Panc1 (cell line): ENCODE measurements around the gene TBCD. TPM values are rescaled to one million over a fixed set of nuclear protein-coding genes. Genes with fewer than 3 reads are reported as not detected.

Source experiments
- ATAC-seq: fragments of 200-7000 bp; cut with Tn5 transposase; 2 replicates; pipeline ENCODE4 v1.9.1; 2020; ENCODE audit warnings: mild to moderate bottlenecking, moderate library complexity
- BruUV-seq: library from RNA; stranded (reverse); fragments of 400-500 nt; replicated peaks from 2 replicates; lab custom pipeline; 2021; lab: Mats Ljungman, UMichigan
- CTCF ChIA-PET: fragments of 300-600 bp; sonication (Branson Sonifier 250); formaldehyde crosslinking; loops from one replicate; lab custom pipeline; 2022; ENCODE audit warnings: antibody characterized with exemption; lab: Charles Lee
- POLR2A ChIA-PET: fragments of 300-600 bp; sonication (Branson Sonifier 250); formaldehyde crosslinking; loops from one replicate; lab custom pipeline; 2022; ENCODE audit warnings: antibody characterized with exemption; lab: Charles Lee
- DNase-seq: peaks from one replicate; pipeline ENCODE4 v3.0.0-alpha.2; 2010; ENCODE audit warnings: low read depth, low spot score
- H3K27ac ChIP-seq: 2 replicates; pipeline ENCODE4 v1.5.1; 2011; ENCODE audit warnings: mild to moderate bottlenecking, low read length, inconsistent platforms
- H3K27me3 ChIP-seq: fragments of 200-500 bp; sonication (Bioruptor generic); 2 replicates; pipeline ENCODE4 v1.6.0; 2014; ENCODE audit warnings: low read length, inconsistent platforms; ENCODE audit not compliant: control insufficient read depth, insufficient read depth
- H3K36me3 ChIP-seq: fragments of 200-500 bp; sonication (Bioruptor generic); 2 replicates; pipeline ENCODE4 v1.5.1; 2014; ENCODE audit warnings: inconsistent platforms, mild to moderate bottlenecking, low read length, moderate library complexity; ENCODE audit not compliant: control insufficient read depth, insufficient read depth
- H3K4me1 ChIP-seq: 2 replicates; pipeline ENCODE4 v1.5.1; 2011; ENCODE audit warnings: inconsistent platforms, mild to moderate bottlenecking, low read length, moderate library complexity; ENCODE audit not compliant: control insufficient read depth, insufficient read depth
- H3K4me3 ChIP-seq, 2 experiments: 2 replicates each; pipeline ENCODE4 v1.5.1; 2011 to 2012; ENCODE audit warnings: low read depth in 2 of 2, low read length in 2 of 2, mild to moderate bottlenecking in 2 of 2, inconsistent platforms in 1 of 2, moderate library complexity in 1 of 2
- H3K9me3 ChIP-seq: fragments of 200-500 bp; sonication (Bioruptor generic); 2 replicates; pipeline ENCODE4 v1.5.1; 2014; ENCODE audit warnings: low read depth, mild to moderate bottlenecking, inconsistent platforms, low read length, moderate library complexity; ENCODE audit not compliant: control insufficient read depth, insufficient read depth
- CTCF ChIP-seq: fragments of 450-650 bp; IDR thresholded peaks from 2 replicates; pipeline ENCODE4 v1.5.1; 2017; ENCODE audit warnings: mild to moderate bottlenecking
- POLR2AphosphoS5 ChIP-seq: IDR thresholded peaks from 2 replicates; pipeline ENCODE4 v1.6.1; 2012; ENCODE audit warnings: mild to moderate bottlenecking, low read depth, low read length, moderate library complexity
- REST ChIP-seq, 2 experiments: IDR thresholded peaks; 2 replicates each; pipeline ENCODE4 v1.6.1; 2011 to 2012; ENCODE audit warnings: low read depth in 2 of 2, control low read depth in 1 of 2, low read length in 1 of 2, mild to moderate bottlenecking in 1 of 2, moderate library complexity in 1 of 2; ENCODE audit not compliant: insufficient read depth in 1 of 2
- SIN3A ChIP-seq: IDR thresholded peaks from 2 replicates; pipeline ENCODE4 v1.6.1; 2012; ENCODE audit warnings: low read depth, mild to moderate bottlenecking, low read length, moderate library complexity, borderline replicate concordance; ENCODE audit not compliant: insufficient read depth
- TCF7L2 ChIP-seq: IDR thresholded peaks from 2 replicates; pipeline ENCODE4 v1.6.1; 2011; ENCODE audit warnings: mild to moderate bottlenecking, low read depth, low read length, inconsistent platforms
- in situ Hi-C: cut with HindIII; loops from 2 replicates; pipeline ENCODE4 v1.10.0; 2016; ENCODE audit warnings: low sequenced_read_pairs, low pct_unique_long_range_greater_than_20kb
- intact Hi-C: fragments of 100-400 bp; cut with micrococcal nuclease; formaldehyde crosslinking; loops from one replicate; pipeline ENCODE4 v1.10.0; 2022; ENCODE audit not compliant: unreplicated experiment
- total RNA-seq: library from RNA; stranded (reverse); gene quantifications from one replicate; pipeline ENCODE4 v1.2.1, GENCODE V29; 2021; ENCODE audit not compliant: unreplicated experiment

Gene TBCD
- total RNA-seq, 1 experiment from 2014 or later, result 186 TPM

DNA sequence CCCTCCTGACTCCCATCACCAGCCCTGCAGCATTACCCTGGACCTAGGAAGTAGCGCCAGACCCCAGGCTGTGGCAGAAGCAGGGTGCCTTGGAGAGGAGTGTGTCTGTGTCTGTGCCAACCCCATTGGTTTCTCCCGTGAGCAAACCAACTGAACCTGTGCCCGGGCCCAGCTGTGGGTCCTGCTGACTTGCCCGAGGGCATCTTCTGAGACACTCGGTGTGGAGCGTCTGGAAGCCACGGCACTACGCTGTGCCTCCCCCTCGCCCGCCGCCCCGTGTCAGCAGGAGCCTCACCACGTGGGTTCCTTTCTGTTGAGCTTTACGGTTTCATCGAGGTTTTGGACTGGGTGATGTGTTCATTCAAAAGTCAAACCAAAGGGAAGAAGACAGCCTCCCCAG, 60.2 kb downstream of the TBCD start:
- no peaks in the 10 kb centered on the region for H3K27me3 ChIP-seq
- no peaks in the 10 kb centered on the region for H3K9me3 ChIP-seq
- no peak overlapping the region for H3K27ac ChIP-seq
- no peaks in the 10 kb centered on the region for H3K4me1 ChIP-seq
- ChIA-PET CTCF (no interaction called here), POLR2A (no interaction called here)
- TF ChIP-seq TCF7L2 (no peak), SIN3A (no peak)
- no TSS peak for BruUV-seq
- peaks cover 9% of the 10 kb centered on the region; the same call in 1 of the 2 replicates for H3K36me3 ChIP-seq
- DNase-seq (no peak), ATAC-seq (no peak)
- intact Hi-C loops (no loop called here), in situ Hi-C loops (no loop called here)
- no peak overlapping the region for H3K4me3 ChIP-seq

- Histone ChIP-seq H3K4me3 (no peak overlapping the region), H3K27me3 (no peaks in the 10 kb centered on the region), H3K36me3 (peaks cover 6% of the 10 kb centered on the region; the same call in 1 of the 2 replicates), H3K4me1 (no peaks in the 10 kb centered on the region), H3K9me3 (no peaks in the 10 kb centered on the region), H3K27ac (no peak overlapping the region)
- BruUV-seq, result no TSS peak
- DNase-seq (no peak), ATAC-seq (no peak)
- in situ Hi-C loops (no loop called here), intact Hi-C loops (no loop called here)
- CTCF ChIA-PET, result no interaction called here
- TF ChIP-seq POLR2AphosphoS5 (no peak), SIN3A (no peak), TCF7L2 (no peak), CTCF (no peak), REST (IDR thresholded peaks at IDR 0.05; ENCODE audit: insufficient read depth in 1 of 2, low read depth in 2 of 2, low read length in 1 of 2) (no peak)
- POLR2A ChIA-PET, result no interaction called here
Measured at GRCh38 chr17:82812601-82813000, 60.7 kb downstream of the TBCD start.

DNA sequence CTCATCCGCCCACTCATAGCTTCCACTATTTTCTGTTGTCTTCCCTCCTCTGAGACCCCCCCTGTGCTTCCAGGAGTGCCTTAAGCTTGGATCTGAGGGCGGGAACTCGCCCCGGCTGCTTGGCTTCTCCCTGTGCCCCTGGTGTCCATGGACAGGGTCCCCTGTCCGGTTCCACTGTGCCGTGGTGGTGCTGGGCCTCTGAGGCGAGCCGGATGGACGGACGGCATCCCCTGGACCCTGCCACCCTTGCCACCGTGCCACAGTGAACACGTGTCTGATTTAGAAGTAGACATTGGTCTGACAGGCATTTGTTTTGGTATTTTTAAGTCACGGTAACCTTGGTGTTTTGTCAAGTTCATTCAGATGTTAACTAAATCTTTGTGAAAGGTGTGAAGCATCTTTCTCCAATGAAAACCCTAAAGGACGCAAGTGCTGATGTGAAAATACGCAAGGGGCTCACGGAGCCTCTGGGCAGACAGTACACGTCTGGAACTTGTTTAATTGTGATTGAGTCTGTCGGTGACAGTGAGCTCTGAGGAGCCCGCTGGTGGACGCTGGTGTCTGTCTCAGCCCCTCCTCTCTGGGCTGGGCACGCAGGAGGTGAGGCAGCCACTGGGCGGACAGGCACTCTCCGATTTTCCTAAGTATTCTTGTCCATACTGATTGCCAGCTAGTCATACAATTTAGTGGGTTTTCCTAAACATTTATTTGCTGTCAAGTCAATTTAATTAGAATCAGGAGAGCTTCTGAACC, 61.6 kb downstream of the TBCD start:
- TF ChIP-seq CTCF (no peak), SIN3A (no peak), TCF7L2 (no peak), REST (IDR thresholded peaks at IDR 0.05; ENCODE audit: insufficient read depth in 1 of 2, low read depth in 2 of 2, low read length in 1 of 2) (no peak)
- in situ Hi-C loops (no loop called here), intact Hi-C loops (no loop called here)

More for the DNA sequence above, 61.6 kb downstream of the TBCD start:
- no peaks in the 10 kb centered on the region for H3K4me1 ChIP-seq
- H3K9me3 ChIP-seq, result no peaks in the 10 kb centered on the region
- ChIA-PET POLR2A (no interaction called here), CTCF (no interaction called here)
- no peak overlapping the region for H3K4me3 ChIP-seq
- no peak for DNase-seq
- H3K27me3 ChIP-seq, result no peaks in the 10 kb centered on the region
- ATAC-seq, result no peak
- BruUV-seq, result no TSS peak
- peaks cover 2% of the 10 kb centered on the region; the same call in 1 of the 2 replicates for H3K36me3 ChIP-seq
- H3K27ac ChIP-seq, result no peak overlapping the region
